Keratinocyte (primary cell): ENCODE results near the gene PPP4R4.

ENCODE experiments used
- EZH2 ChIP-seq: IDR thresholded peaks from one replicate; pipeline ENCODE4 v1.6.1; 2012; ENCODE audit warnings: inconsistent platforms, mild to moderate bottlenecking, low read length, moderate library complexity
- TF ChIP-seq, protein P1 (sequence below), 3 experiments: IDR thresholded peaks in 1 of 3; conservative IDR thresholded peaks in 1 of 3; optimal IDR thresholded peaks in 1 of 3; 2 replicates in 2 of 3; 3 replicates in 1 of 3; pipeline versions ENCODE3 to v1.5.1; 2011; ENCODE audit warnings: low read length in 3 of 3, mild to moderate bottlenecking in 3 of 3, moderate library complexity in 2 of 3, control low read depth in 1 of 3, inconsistent platforms in 1 of 3; ENCODE audit not compliant: insufficient read depth in 2 of 3; ENCODE audit errors: extremely low read depth in 1 of 3

- TF ChIP-seq, protein P1, sequence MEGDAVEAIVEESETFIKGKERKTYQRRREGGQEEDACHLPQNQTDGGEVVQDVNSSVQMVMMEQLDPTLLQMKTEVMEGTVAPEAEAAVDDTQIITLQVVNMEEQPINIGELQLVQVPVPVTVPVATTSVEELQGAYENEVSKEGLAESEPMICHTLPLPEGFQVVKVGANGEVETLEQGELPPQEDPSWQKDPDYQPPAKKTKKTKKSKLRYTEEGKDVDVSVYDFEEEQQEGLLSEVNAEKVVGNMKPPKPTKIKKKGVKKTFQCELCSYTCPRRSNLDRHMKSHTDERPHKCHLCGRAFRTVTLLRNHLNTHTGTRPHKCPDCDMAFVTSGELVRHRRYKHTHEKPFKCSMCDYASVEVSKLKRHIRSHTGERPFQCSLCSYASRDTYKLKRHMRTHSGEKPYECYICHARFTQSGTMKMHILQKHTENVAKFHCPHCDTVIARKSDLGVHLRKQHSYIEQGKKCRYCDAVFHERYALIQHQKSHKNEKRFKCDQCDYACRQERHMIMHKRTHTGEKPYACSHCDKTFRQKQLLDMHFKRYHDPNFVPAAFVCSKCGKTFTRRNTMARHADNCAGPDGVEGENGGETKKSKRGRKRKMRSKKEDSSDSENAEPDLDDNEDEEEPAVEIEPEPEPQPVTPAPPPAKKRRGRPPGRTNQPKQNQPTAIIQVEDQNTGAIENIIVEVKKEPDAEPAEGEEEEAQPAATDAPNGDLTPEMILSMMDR (optimal IDR thresholded peaks at IDR 0.05 in 1 of 3, IDR thresholded peaks at IDR 0.05 in 1 of 3, conservative IDR thresholded peaks at IDR 0.05 in 1 of 3; ENCODE audit: extremely low read depth in 1 of 3, insufficient read depth in 2 of 3, low read length in 3 of 3): no peak
- no peak for TF ChIP-seq EZH2
Measured at GRCh38 chr14:94320243-94320642, 146.1 kb downstream of the PPP4R4 start.
